Neural progenitor cell (in vitro differentiated cells): ENCODE results near the gene ZNF408. TPM values are rescaled to one million over a fixed set of nuclear protein-coding genes. Genes with fewer than 3 reads are reported as not detected.

Experiments used
- DNase-seq: peaks from one replicate; pipeline ENCODE4 v3.0.0-alpha.2; 2016; ENCODE audit warnings: low spot score
- H2AFZ ChIP-seq: fragments of 200-600 bp; sonication (generic); replicated peaks from 2 replicates; pipeline ENCODE4 v1.6.1; 2016; ENCODE audit warnings: antibody characterized with exemption
- H3F3A ChIP-seq: fragments of 200-600 bp; sonication (generic); 2 replicates; pipeline ENCODE4 v1.6.1; 2016; ENCODE audit warnings: antibody characterized with exemption, low read depth
- H3K27ac ChIP-seq: fragments of 200-600 bp; sonication (generic); 2 replicates; pipeline ENCODE4 v1.5.1; 2016; ENCODE audit warnings: mild to moderate bottlenecking
- H3K27me3 ChIP-seq: fragments of 200-600 bp; sonication (generic); 2 replicates; pipeline ENCODE4 v1.6.1; 2016; ENCODE audit warnings: mild to moderate bottlenecking, moderate library complexity
- H3K36me3 ChIP-seq: fragments of 200-600 bp; sonication (generic); 2 replicates; pipeline ENCODE4 v1.5.1; 2016
- H3K4me1 ChIP-seq: fragments of 200-600 bp; sonication (generic); 2 replicates; pipeline ENCODE4 v1.6.1; 2016; ENCODE audit warnings: mixed run types
- H3K4me2 ChIP-seq: fragments of 200-600 bp; sonication (generic); 2 replicates; pipeline ENCODE4 v1.6.1; 2016
- H3K4me3 ChIP-seq: fragments of 200-600 bp; sonication (generic); 2 replicates; pipeline ENCODE4 v1.5.1; 2016
- H3K79me2 ChIP-seq: fragments of 200-600 bp; sonication (generic); 2 replicates; pipeline ENCODE4 v1.6.1; 2016; ENCODE audit warnings: low read depth
- H3K9ac ChIP-seq: fragments of 200-600 bp; sonication (generic); 2 replicates; pipeline ENCODE4 v1.6.1; 2016
- H3K9me3 ChIP-seq: fragments of 200-600 bp; sonication (generic); 2 replicates; pipeline ENCODE4 v1.5.1; 2016; ENCODE audit warnings: low read depth
- H4K20me1 ChIP-seq: fragments of 200-600 bp; sonication (generic); 2 replicates; pipeline ENCODE4 v1.6.1; 2016; ENCODE audit warnings: low read depth
- H3K27ac Mint-ChIP-seq: 3 replicates; pipeline ENCODE4 v1.8.0; 2021; ENCODE audit warnings: mixed read lengths
- H3K27me3 Mint-ChIP-seq: 2 replicates; pipeline ENCODE4 v1.8.0; 2022; ENCODE audit warnings: low read depth, mild to moderate bottlenecking, inconsistent platforms, moderate library complexity, mixed read lengths; ENCODE audit not compliant: insufficient read depth
- H3K36me3 Mint-ChIP-seq: 3 replicates; pipeline ENCODE4 v1.8.0; 2021; ENCODE audit warnings: mixed read lengths
- H3K4me1 Mint-ChIP-seq: 3 replicates; pipeline ENCODE4 v1.8.0; 2021; ENCODE audit warnings: mixed read lengths
- H3K4me3 Mint-ChIP-seq: 3 replicates; pipeline ENCODE4 v1.8.0; 2021; ENCODE audit warnings: mild to moderate bottlenecking, moderate library complexity, mixed read lengths
- H3K9me3 Mint-ChIP-seq: 3 replicates; pipeline ENCODE4 v1.8.0; 2020; ENCODE audit warnings: mixed read lengths
- EZH2 ChIP-seq: fragments of 200-600 bp; sonication (generic); IDR thresholded peaks from 2 replicates; pipeline ENCODE4 v1.6.1; 2017; ENCODE audit warnings: antibody characterized with exemption, mild to moderate bottlenecking, moderate library complexity
- EZH2phosphoT487 ChIP-seq: fragments of 200-600 bp; sonication (generic); IDR thresholded peaks from 2 replicates; pipeline ENCODE4 v1.6.1; 2017; ENCODE audit warnings: antibody characterized with exemption
- total RNA-seq: library from RNA; depleted of rRNA; stranded (reverse); fragments of >200 nt; gene quantifications from 2 replicates; pipeline ENCODE4 v1.2.3, GENCODE V29; 2015; ENCODE audit warnings: low replicate concordance
- TF ChIP-seq, protein P1 (sequence below): fragments of 200-600 bp; sonication (generic); IDR thresholded peaks from 2 replicates; pipeline ENCODE4 v1.5.1; 2017; ENCODE audit warnings: antibody characterized with exemption, mild to moderate bottlenecking

ZNF408 gene
- total RNA-seq, 1 donor from 2014 or later: 2.8 TPM

DNA sequence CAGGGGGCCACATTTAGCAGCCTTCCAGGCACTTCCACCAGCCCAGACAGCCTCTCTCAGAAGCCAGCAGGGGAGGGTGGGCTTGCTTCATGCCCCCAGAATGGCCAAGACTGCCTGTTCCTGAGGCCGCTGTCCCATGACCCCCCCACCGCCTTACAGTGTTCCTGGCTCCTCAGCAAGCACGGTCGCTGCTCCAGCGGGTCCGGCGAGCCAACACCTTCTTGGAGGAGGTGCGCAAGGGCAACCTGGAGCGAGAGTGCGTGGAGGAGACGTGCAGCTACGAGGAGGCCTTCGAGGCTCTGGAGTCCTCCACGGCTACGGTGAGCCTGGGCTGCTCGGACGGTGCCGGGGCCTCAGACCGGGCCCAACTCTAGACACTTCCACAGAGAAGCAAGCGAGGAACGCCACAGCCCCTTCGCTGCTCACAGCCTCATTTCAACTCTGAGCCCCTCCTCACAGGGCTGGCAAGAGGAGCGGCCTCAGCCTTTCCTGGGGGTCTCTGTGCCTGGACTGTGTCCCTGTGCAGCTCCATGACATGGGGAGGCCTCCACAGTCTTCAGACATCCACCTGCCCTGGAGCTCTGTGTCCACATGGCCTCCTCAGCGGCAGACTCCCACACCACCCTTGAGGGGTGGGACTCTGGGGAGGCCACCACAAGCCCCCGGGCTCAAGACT lies 18.9 kb downstream of the ZNF408 start:
- Mint-ChIP-seq H3K4me3 (no peak overlapping the region), H3K4me1 (peaks cover 10% of the 10 kb centered on the region), H3K27ac (no peak overlapping the region), H3K36me3 (no peaks in the 10 kb centered on the region), H3K9me3 (no peaks in the 10 kb centered on the region), H3K27me3 (peaks cover 10% of the 10 kb centered on the region)
- Histone ChIP-seq H3K27ac (no peak overlapping the region), H3K9me3 (no peaks in the 10 kb centered on the region), H4K20me1 (no peaks in the 10 kb centered on the region), H3K4me3 (no peak overlapping the region), H2AFZ (no peak overlapping the region), H3K79me2 (no peaks in the 10 kb centered on the region), H3K4me2 (no peak overlapping the region), H3K27me3 (no peaks in the 10 kb centered on the region), H3K9ac (no peak overlapping the region), H3K36me3 (no peaks in the 10 kb centered on the region), H3F3A (no peaks in the 10 kb centered on the region), H3K4me1 (no peaks in the 10 kb centered on the region)
- DNase-seq: no peak
- TF ChIP-seq EZH2phosphoT487 (no peak), EZH2 (no peak)
- TF ChIP-seq, protein P1, sequence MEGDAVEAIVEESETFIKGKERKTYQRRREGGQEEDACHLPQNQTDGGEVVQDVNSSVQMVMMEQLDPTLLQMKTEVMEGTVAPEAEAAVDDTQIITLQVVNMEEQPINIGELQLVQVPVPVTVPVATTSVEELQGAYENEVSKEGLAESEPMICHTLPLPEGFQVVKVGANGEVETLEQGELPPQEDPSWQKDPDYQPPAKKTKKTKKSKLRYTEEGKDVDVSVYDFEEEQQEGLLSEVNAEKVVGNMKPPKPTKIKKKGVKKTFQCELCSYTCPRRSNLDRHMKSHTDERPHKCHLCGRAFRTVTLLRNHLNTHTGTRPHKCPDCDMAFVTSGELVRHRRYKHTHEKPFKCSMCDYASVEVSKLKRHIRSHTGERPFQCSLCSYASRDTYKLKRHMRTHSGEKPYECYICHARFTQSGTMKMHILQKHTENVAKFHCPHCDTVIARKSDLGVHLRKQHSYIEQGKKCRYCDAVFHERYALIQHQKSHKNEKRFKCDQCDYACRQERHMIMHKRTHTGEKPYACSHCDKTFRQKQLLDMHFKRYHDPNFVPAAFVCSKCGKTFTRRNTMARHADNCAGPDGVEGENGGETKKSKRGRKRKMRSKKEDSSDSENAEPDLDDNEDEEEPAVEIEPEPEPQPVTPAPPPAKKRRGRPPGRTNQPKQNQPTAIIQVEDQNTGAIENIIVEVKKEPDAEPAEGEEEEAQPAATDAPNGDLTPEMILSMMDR: no peak

DNA sequence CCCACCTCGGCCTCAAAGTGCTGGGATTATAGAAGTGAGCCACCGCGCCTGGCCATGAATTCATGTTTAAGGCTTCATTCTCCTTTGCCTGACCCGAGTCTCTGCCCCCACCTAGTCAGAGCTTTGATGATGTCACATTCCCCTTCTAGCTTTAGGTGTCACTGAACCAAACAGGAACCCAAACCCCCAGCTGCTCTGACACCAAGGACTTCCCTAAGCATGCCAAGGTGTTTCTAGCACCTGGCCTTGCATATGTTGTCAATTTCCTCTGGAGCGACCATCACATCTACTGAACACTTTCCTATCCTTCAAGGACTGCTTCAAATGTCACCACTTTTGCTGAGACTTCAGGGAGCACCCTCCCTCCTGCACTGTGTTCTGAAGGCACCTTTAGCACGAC lies 20.5 kb downstream of the ZNF408 start:
- Histone ChIP-seq H3K9ac (no peak overlapping the region), H3K36me3 (no peaks in the 10 kb centered on the region), H3K4me2 (no peak overlapping the region), H3K79me2 (no peaks in the 10 kb centered on the region), H3K4me1 (no peaks in the 10 kb centered on the region), H3K4me3 (no peak overlapping the region), H2AFZ (no peak overlapping the region), H3K9me3 (no peaks in the 10 kb centered on the region), H3K27ac (no peak overlapping the region), H3K27me3 (no peaks in the 10 kb centered on the region), H4K20me1 (no peaks in the 10 kb centered on the region), H3F3A (no peaks in the 10 kb centered on the region)
- Mint-ChIP-seq H3K4me3 (no peak overlapping the region), H3K27me3 (peaks cover 8% of the 10 kb centered on the region), H3K9me3 (no peaks in the 10 kb centered on the region), H3K36me3 (no peaks in the 10 kb centered on the region), H3K4me1 (peaks cover 14% of the 10 kb centered on the region), H3K27ac (peak overlapping the region; percentile 91)
- TF ChIP-seq EZH2phosphoT487 (no peak), EZH2 (no peak)
- TF ChIP-seq, protein P1: no peak
- no peak for DNase-seq

DNA sequence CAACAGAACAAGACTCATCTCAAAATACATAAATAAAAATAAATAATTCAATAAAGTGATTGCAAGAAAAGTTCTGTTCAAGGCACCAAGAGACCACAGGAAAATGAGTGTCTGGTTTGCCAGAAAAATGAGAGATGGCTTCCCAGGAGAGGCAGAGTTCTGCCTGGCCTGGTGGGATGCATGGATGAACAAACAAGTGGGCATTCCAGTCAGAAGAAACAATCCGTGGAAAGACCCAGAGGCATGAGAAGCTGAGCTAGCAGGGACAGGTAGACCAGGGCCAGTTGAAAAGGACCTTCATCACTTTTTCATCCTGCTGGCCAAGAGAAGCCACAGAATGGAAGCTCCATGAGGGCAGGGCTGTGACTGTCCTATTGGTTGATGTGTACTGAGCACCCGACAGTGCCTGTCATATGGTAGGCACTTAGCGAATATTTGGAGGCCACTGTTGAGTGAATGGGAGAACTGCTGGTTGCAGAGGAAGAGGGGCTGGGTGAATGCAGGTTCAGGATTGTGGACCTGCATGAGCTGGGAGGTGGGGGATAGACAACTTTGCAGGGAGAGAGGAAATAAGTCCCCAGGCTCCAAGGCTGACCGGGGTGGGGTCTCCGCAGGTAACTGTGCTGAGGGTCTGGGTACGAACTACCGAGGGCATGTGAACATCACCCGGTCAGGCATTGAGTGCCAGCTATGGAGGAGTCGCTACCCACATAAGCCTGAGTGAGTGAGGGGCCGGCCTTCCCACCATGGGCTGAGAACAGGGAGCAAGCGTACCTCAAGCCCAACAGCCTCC lies 21.9 kb downstream of the ZNF408 start:
- no peak for DNase-seq
- Histone ChIP-seq H3F3A (no peaks in the 10 kb centered on the region), H3K27me3 (no peaks in the 10 kb centered on the region), H3K9ac (no peak overlapping the region), H3K9me3 (no peaks in the 10 kb centered on the region), H3K79me2 (no peaks in the 10 kb centered on the region), H3K4me2 (no peak overlapping the region), H3K4me3 (no peak overlapping the region), H3K36me3 (no peaks in the 10 kb centered on the region), H2AFZ (no peak overlapping the region), H3K27ac (no peak overlapping the region), H4K20me1 (no peaks in the 10 kb centered on the region), H3K4me1 (no peaks in the 10 kb centered on the region)
- TF ChIP-seq EZH2: no peak
- TF ChIP-seq, protein P1: no peak
- no peak for TF ChIP-seq EZH2phosphoT487
- no peaks in the 10 kb centered on the region for H3K36me3 Mint-ChIP-seq
- no peaks in the 10 kb centered on the region for H3K9me3 Mint-ChIP-seq
- peak overlapping the region; percentile 11 for H3K4me3 Mint-ChIP-seq
- H3K27ac Mint-ChIP-seq: no peak overlapping the region
- peaks cover 14% of the 10 kb centered on the region for H3K4me1 Mint-ChIP-seq
- H3K27me3 Mint-ChIP-seq: peaks cover 8% of the 10 kb centered on the region
